Calu3 (cell line): ENCODE results near the gene PAXX. TPM values are rescaled to one million over a fixed set of nuclear protein-coding genes. Genes with fewer than 3 reads are reported as not detected.

Experiments
- BruUV-seq: library from RNA; stranded (reverse); fragments of 400-500 nt; replicated peaks from 2 replicates; lab custom pipeline; 2021; lab: Mats Ljungman, UMichigan
- CTCF ChIA-PET: fragments of 300-600 bp; sonication (Branson Sonifier 250); formaldehyde crosslinking; loops from one replicate; lab custom pipeline; 2022; ENCODE audit warnings: antibody characterized with exemption; lab: Charles Lee
- DNase-seq: peaks from one replicate; pipeline ENCODE4 v3.0.0; 2022
- H3K27ac Mint-ChIP-seq: one replicate; pipeline ENCODE4 v1.8.0; 2022; ENCODE audit warnings: mixed read lengths; ENCODE audit not compliant: unreplicated experiment
- H3K27me3 Mint-ChIP-seq: one replicate; pipeline ENCODE4 v1.8.0; 2022; ENCODE audit warnings: mixed read lengths; ENCODE audit not compliant: unreplicated experiment
- H3K36me3 Mint-ChIP-seq: one replicate; pipeline ENCODE4 v1.8.0; 2022; ENCODE audit warnings: mild to moderate bottlenecking, moderate library complexity, mixed read lengths; ENCODE audit not compliant: insufficient read depth, unreplicated experiment
- H3K4me1 Mint-ChIP-seq: one replicate; pipeline ENCODE4 v1.8.0; 2022; ENCODE audit warnings: mild to moderate bottlenecking, low read depth, mixed read lengths; ENCODE audit not compliant: unreplicated experiment
- H3K4me3 Mint-ChIP-seq: one replicate; pipeline ENCODE4 v1.8.0; 2022; ENCODE audit warnings: mild to moderate bottlenecking, low read depth, moderate library complexity, mixed read lengths; ENCODE audit not compliant: unreplicated experiment
- H3K9me3 Mint-ChIP-seq: one replicate; pipeline ENCODE4 v1.8.0; 2022; ENCODE audit warnings: low read depth, mixed read lengths; ENCODE audit not compliant: unreplicated experiment
- CTCF ChIP-seq: fragments of 200-600 bp; IDR thresholded peaks from one replicate; pipeline ENCODE4 v1.8.0; 2022; ENCODE audit warnings: antibody characterized with exemption; ENCODE audit not compliant: unreplicated experiment
- intact Hi-C: fragments of 100-400 bp; cut with micrococcal nuclease; formaldehyde crosslinking; loops from one replicate; pipeline ENCODE4 v1.10.0; 2022; ENCODE audit not compliant: unreplicated experiment
- total RNA-seq: library from RNA; stranded (reverse); gene quantifications from 2 replicates; pipeline ENCODE4 v1.2.3, GENCODE V29; 2022

PAXX gene
- total RNA-seq, 1 experiment from 2014 or later = 43.7 TPM

DNA sequence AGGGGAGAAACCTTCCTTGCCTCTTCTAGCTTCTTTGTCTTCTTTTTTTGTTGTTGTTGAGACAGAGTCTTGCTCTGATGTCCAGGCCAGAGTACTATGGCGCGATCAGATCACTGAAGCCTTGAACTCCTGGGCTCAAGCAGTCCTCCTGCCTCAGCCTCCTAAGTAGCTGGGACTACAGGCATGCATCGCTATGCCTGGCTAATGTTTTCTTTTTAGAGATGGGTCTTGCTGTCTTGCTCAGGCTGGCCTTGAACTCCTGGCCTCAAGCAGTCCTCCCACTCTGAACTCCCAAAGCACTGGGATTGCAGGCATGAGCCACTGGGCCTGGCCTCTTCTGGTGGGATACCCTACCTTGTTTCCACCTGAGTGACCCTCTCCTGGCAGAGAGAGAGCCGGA is 3.4 kb upstream of the PAXX start:
- H3K4me3 Mint-ChIP-seq = no peak overlapping the region
- H3K9me3 Mint-ChIP-seq = no peaks in the 10 kb centered on the region
- H3K4me1 Mint-ChIP-seq = no peaks in the 10 kb centered on the region
- DNase-seq = no peak
- no peak overlapping the region for H3K27ac Mint-ChIP-seq
- CTCF ChIA-PET = no interaction called here
- peaks cover 23% of the 10 kb centered on the region for H3K36me3 Mint-ChIP-seq
- intact Hi-C loops = no loop called here
- peaks cover 28% of the 10 kb centered on the region for H3K27me3 Mint-ChIP-seq
- no peak for TF ChIP-seq CTCF
- BruUV-seq = no TSS peak

DNA sequence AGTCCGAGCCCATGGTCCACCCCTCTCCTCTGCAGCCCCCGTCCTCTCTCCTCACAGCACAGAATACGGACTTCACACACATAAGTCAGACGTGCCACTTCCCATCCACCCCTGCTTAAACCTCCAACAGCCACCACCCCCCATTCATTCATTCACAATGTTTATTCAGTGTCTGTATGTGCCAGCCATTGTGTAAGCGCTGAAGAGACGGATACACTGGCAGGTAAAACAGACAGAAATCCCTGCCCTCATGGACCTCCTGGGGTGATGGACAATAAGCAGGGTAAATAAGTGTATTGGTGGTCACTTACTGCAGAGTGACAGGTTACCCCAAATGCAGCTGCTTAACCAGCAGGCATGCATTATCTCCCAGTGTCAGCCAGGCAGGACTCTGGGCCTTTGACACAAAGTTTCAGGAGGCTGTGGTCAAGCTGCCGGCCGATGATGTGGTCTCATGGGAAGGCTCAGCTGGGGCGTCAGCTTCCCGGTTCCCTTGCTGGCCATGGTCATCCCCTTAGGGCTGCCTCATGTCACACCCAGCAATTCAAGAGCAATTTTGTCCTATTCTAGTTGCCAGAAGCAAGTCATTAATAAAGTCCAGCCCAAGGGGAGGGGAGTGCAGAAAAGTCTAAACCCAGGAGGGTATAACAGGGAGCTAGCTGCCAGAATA is 1.8 kb upstream of the PAXX start:
- peak overlapping the region; percentile 35 for H3K4me3 Mint-ChIP-seq
- CTCF ChIA-PET = no interaction called here
- no peak for TF ChIP-seq CTCF
- H3K27ac Mint-ChIP-seq = peak overlapping the region; percentile 21
- H3K36me3 Mint-ChIP-seq = peaks cover 23% of the 10 kb centered on the region
- no TSS peak for BruUV-seq
- no peak for DNase-seq
- intact Hi-C loops = no loop called here
- H3K27me3 Mint-ChIP-seq = peaks cover 21% of the 10 kb centered on the region
- no peaks in the 10 kb centered on the region for H3K4me1 Mint-ChIP-seq
- no peaks in the 10 kb centered on the region for H3K9me3 Mint-ChIP-seq

- Mint-ChIP-seq H3K4me1 (peaks cover 4% of the 10 kb centered on the region), H3K27ac (no peak overlapping the region), H3K4me3 (peak overlapping the region; percentile 82), H3K9me3 (no peaks in the 10 kb centered on the region), H3K36me3 (peaks cover 28% of the 10 kb centered on the region), H3K27me3 (peaks cover 14% of the 10 kb centered on the region)
- BruUV-seq = no TSS peak
- DNase-seq = no peak
- TF ChIP-seq CTCF = no peak
- intact Hi-C loops = no loop called here
- CTCF ChIA-PET = interaction anchor here (0.8 to 2.3 kb wide), 3 partner anchors 45 to 194 kb away, joined by 3 to 15 read pairs (median 3); no protein-coding TSS in a partner anchor
Measured at GRCh38 chr9:136992819-136993369, 672 bp downstream of the PAXX start.

GRCh38 chr9:136994180-136994887 is 2.1 kb downstream of the PAXX start:
- Mint-ChIP-seq H3K4me3 (no peak overlapping the region), H3K4me1 (peaks cover 11% of the 10 kb centered on the region), H3K9me3 (no peaks in the 10 kb centered on the region), H3K36me3 (peaks cover 28% of the 10 kb centered on the region), H3K27ac (no peak overlapping the region), H3K27me3 (peaks cover 4% of the 10 kb centered on the region)
- CTCF ChIA-PET = no interaction called here
- TF ChIP-seq CTCF = no peak
- DNase-seq = no peak
- intact Hi-C loops = no loop called here
- BruUV-seq = no TSS peak
